Stimulated activated naive CD8-positive, alpha-beta T cell treated with anti-CD3 and anti-CD28 coated beads, Interleukin-15, Interleukin-2, amounts not matched to agents 100 ng/mL and 50 ng/mL, for 24 hours (primary cell): ENCODE measurements around the gene HOXC9.

Source experiments
- H3K27ac Mint-ChIP-seq: one replicate; pipeline ENCODE4 v1.8.0; 2021; ENCODE audit warnings: mild to moderate bottlenecking, mixed read lengths
- H3K27me3 Mint-ChIP-seq: one replicate; pipeline ENCODE4 v1.8.0; 2021; ENCODE audit warnings: mixed read lengths
- H3K36me3 Mint-ChIP-seq: one replicate; pipeline ENCODE4 v1.8.0; 2021; ENCODE audit warnings: low read depth, mixed read lengths
- H3K4me1 Mint-ChIP-seq: one replicate; pipeline ENCODE4 v1.8.0; 2021; ENCODE audit warnings: low read depth, mixed read lengths
- H3K4me3 Mint-ChIP-seq: one replicate; pipeline ENCODE4 v1.8.0; 2021; ENCODE audit warnings: mild to moderate bottlenecking, mixed read lengths
- H3K9me3 Mint-ChIP-seq: one replicate; pipeline ENCODE4 v1.8.0; 2021; ENCODE audit warnings: mixed read lengths

The HOXC9 gene

DNA sequence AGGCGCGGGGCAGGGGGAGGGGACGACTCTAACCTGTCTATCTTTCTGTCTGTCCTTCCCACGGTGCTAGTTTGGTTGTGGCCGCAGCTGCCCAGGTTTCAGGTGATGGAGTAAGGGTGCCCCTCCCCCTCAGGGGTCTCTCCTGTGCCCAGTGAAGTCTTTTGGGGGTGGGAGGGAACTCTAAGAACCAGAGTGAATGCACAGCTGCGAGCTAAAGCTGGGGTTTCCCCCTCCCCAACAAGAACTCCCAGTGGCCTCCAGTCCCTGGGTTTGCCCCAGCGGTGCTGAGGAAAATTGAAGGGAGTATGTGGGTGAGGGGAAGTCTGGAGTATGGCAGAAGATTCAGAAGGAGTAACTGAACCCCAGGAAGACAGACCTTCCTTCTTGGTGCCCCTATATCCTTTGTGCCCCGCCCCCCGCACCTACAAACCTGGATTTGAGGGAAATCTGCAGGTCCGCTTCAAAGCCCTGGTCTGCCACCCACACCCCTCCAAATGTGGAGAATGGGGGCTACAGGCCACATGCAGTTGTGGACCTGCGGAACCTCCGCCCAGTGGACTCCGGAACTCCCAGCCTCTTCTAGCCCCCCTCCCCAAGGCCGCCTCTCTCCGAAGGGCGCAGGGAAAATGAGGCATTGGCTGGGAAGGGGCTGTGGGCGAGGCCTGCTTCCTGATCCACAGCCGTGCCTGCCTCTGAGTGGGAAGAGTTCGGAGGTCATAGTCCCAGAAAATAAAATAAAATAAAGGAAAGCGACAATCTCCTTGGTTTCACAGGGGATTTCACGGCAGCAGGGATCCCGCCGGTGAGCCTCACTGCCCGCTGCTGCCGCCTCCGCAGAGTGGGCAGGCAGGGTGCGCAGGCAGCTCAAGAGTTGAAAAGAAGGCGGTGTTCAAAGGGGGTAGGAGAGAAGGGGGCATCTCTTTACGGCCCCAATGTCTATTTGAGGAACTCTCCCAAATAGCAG, 3.4 kb upstream of the HOXC9 start:
- peak overlapping the region; percentile 76 for H3K4me3 Mint-ChIP-seq
- H3K9me3 Mint-ChIP-seq = no peaks in the 10 kb centered on the region
- H3K27me3 Mint-ChIP-seq = peaks cover 88% of the 10 kb centered on the region
- H3K27ac Mint-ChIP-seq = no peak overlapping the region
- no peaks in the 10 kb centered on the region for H3K36me3 Mint-ChIP-seq
- peaks cover 36% of the 10 kb centered on the region for H3K4me1 Mint-ChIP-seq

DNA sequence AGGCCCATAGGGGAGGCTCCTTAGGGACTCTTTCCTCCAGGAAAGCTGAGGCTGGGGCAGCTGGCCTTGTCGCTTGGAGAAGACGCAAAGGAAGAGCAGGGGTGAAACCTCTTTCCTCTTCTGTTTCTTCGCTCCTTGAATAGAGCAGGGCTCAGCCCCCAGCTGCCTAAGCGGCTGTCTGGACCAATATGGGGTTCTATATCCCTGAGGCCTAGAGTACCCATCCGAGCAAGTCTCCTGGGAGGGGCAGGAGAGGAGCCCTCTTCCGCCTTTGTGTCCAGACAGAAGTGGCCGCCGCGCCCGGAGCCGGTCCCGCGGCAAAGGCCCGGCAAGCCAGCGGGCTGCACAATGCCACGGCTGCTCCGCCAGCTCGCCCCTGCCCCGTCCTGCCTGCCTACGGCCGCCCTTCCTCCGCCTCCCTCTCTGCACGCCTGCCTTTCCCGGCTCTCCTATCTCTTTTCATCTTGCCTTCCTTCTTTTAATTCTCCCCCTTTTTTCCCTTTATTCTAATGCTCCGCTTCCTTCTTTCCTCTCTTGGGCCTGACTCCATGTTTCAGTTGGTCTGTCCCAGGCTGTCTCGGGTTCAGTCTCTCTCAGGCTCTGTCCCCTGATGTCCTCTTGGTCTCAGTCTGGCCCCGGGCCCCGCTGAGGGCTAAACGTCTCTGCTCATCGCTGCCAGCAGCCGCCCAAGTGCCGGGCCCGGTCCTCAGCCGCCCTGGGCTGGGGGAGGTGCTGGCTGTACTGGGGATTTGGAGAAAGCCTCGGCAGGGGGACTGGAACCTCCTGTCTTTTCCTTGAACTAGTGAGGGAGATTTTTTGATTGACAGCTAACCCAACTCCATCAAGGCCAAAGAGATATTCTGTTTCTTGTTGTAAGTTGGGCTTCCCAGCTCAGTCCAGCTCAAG, 2.5 kb upstream of the HOXC9 start:
- H3K4me1 Mint-ChIP-seq = peaks cover 36% of the 10 kb centered on the region
- H3K9me3 Mint-ChIP-seq = no peaks in the 10 kb centered on the region
- no peak overlapping the region for H3K4me3 Mint-ChIP-seq
- no peak overlapping the region for H3K27ac Mint-ChIP-seq
- H3K36me3 Mint-ChIP-seq = no peaks in the 10 kb centered on the region
- peaks cover 88% of the 10 kb centered on the region for H3K27me3 Mint-ChIP-seq

DNA sequence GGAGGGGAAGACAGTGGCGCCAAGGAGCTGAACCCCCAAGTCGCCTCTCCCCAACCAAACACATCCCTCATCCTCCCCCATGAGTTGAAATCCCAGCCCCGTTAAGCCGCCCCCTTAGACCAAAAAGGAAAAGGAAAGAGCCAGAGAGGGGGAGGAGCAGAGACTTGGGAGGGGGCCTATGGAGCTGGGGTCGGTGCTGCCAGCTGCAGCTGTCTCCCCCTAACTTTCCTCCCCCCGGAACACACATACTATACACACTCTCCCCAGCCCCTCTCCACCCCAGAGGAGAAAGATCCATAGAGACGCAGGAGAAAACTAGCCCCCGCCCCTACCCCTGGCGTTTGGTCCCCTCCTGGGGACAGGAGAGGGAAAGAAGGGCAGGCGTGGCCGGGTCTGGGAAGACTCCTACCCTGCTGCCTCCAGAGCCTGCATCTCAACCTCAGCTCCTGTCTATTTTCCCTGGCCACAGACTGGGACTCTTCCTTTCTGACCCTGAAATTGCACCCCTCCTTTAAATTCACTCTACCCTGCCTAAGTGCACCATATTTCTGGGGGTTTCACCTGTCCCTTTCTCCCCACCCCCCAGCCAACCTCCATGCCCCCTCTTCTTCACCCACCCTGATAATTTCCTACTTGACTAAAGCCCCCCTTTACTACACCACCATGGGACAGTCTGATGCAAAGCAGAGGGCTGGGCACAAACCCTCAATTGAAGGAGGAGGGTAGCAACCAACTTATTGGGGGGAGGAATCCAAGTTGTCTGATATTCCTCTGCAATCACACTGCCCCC, 1.7 kb upstream of the HOXC9 start:
- Mint-ChIP-seq H3K4me3 (no peak overlapping the region), H3K27me3 (peaks cover 90% of the 10 kb centered on the region), H3K36me3 (no peaks in the 10 kb centered on the region), H3K27ac (no peak overlapping the region), H3K4me1 (peaks cover 36% of the 10 kb centered on the region), H3K9me3 (no peaks in the 10 kb centered on the region)

DNA sequence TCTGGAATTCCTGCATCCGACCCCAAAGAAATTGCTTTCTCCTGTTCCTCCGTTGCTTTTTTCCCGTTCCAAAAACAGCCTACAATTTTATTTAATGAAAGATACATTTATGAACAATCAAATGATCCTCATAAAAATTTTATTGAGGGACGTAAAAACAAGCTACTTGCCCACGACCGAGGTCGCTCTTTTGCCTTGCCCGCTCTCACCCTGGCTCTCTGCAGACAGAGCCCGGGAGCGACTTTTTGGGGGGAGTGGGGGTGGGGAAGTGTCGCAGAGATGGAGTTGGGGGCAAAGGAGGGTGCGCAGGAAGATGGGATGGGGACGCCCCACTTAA, 1.1 kb upstream of the HOXC9 start:
- Mint-ChIP-seq H3K36me3 (no peaks in the 10 kb centered on the region), H3K27me3 (peaks cover 90% of the 10 kb centered on the region), H3K4me3 (no peak overlapping the region), H3K4me1 (peaks cover 35% of the 10 kb centered on the region), H3K9me3 (no peaks in the 10 kb centered on the region), H3K27ac (no peak overlapping the region)

DNA sequence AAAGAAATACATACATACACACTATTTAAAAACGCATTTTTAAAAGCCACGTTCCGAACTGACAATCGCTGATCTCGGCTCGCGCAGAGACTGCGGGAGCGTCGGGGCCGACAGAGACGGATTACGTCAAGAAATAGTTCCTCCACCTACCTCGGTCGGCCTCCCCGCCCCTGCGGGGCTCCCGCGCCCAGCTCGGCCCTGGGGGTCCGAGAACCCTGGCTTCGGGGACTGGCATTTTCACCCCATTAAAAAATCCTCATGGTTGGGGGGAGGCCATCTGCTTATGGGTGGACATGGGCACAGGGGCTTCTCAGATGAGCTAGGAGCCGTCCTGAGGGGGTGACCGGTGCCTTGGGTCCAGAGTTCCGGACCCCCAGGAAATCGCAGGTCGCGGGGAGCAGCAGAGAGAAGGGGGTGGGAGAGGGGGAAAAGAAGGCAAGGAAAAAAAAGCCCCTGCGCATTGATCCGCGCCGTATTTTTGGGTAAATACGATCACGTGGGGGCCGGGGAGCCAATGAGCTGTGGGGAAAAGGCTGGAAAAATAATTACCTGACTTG, 324 bp upstream of the HOXC9 start:
- peaks cover 32% of the 10 kb centered on the region for H3K4me1 Mint-ChIP-seq
- no peaks in the 10 kb centered on the region for H3K36me3 Mint-ChIP-seq
- H3K27ac Mint-ChIP-seq = no peak overlapping the region
- peak overlapping the region; percentile 51 for H3K4me3 Mint-ChIP-seq
- H3K27me3 Mint-ChIP-seq = peaks cover 90% of the 10 kb centered on the region
- H3K9me3 Mint-ChIP-seq = no peaks in the 10 kb centered on the region

DNA sequence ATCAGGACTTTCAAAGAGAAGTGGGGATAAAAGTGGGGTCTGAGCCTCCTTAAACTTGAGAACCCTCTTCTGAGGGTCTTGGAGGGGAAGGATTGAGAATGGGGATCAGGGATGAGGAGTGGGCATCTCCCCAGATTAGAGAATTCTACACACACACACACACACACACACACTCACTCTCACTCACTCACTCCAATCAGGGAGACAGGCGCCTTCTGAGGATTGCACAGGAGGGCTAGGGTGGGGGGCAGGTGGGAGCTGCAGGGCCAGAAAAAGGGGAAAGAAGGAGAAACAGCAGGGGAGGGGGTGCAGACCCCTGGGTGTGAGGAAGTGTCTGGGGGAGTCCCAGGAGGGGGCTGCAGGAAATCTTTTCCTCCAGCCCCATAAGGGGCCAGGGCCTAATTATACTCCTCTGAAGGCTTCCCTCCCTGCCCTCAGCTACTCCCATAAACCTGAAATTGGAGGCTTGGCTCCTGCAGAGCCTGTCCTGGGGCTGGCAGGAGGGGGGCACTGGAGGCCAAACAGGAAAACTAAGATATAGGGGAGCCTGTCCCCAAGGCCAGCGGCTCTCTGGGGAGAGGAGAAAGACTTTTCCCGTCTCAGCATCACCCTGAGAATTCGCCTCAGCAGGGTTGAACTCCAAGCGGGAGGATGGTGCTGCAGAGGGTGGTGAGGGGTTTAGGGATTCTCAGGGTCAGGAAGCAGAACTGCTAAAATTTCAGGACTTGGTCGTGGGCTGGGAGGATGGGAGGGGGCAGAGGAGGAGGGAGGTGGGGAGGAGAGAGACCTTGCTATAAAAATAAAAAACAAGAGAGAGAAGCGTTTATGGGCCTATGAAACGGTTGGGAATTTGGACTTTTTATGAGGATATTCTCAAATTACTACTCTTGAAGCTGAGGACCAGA, 1.6 kb downstream of the HOXC9 start:
- H3K9me3 Mint-ChIP-seq = no peaks in the 10 kb centered on the region
- peaks cover 22% of the 10 kb centered on the region for H3K4me1 Mint-ChIP-seq
- peaks cover 90% of the 10 kb centered on the region for H3K27me3 Mint-ChIP-seq
- no peak overlapping the region for H3K4me3 Mint-ChIP-seq
- no peaks in the 10 kb centered on the region for H3K36me3 Mint-ChIP-seq
- no peak overlapping the region for H3K27ac Mint-ChIP-seq

DNA sequence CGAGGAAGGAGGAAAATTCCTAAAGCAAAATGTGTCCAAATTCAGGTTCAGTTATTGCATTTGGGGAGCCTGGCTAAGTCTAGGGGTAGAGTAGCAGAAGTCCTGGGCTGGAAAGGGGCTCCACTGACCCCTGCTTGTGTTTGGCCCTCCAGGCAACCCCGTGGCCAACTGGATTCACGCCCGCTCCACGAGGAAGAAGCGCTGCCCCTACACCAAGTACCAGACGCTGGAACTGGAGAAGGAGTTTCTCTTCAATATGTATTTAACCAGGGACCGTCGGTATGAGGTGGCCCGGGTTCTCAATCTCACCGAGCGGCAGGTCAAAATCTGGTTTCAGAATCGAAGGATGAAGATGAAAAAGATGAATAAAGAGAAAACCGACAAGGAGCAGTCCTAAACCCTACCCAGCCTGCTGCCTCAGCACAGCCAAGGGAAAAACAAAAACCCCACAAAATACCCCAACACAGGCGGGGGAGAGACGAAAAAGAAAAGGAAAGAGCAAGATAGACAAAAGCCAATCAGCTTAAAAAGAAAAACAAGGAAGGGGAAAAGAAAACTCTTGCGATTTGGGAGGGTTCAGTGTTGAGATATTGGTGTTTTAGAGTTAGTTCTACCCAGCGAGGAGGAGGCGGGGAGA, 2.4 kb downstream of the HOXC9 start:
- no peaks in the 10 kb centered on the region for H3K36me3 Mint-ChIP-seq
- H3K4me3 Mint-ChIP-seq = no peak overlapping the region
- H3K9me3 Mint-ChIP-seq = no peaks in the 10 kb centered on the region
- H3K27me3 Mint-ChIP-seq = peaks cover 92% of the 10 kb centered on the region
- peaks cover 17% of the 10 kb centered on the region for H3K4me1 Mint-ChIP-seq
- H3K27ac Mint-ChIP-seq = no peak overlapping the region

DNA sequence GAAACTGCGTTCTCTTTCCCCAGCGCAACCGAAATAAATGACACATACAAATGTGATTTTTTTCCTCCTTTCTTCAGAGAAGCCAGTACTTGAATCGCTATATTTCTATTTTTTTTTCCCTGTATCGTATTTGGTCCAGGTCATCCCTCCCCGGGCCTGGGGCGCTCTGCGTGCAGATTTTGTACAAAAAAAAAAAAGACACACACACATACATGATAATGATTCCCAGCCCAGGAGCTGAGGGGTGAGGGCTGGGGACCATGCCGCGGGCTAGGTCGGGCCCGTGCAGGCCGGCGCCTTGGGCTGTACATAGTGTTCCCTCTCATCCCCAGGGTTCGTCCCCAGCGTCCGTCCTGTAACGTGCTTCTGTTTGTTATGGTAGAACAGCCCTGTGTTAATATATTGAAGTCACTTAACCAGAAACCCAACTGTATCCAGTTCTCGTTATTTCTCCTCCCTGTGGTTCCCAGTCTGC, 3.0 kb downstream of the HOXC9 start:
- peaks cover 13% of the 10 kb centered on the region for H3K4me1 Mint-ChIP-seq
- H3K4me3 Mint-ChIP-seq = no peak overlapping the region
- peaks cover 92% of the 10 kb centered on the region for H3K27me3 Mint-ChIP-seq
- no peaks in the 10 kb centered on the region for H3K36me3 Mint-ChIP-seq
- no peaks in the 10 kb centered on the region for H3K9me3 Mint-ChIP-seq
- no peak overlapping the region for H3K27ac Mint-ChIP-seq

DNA sequence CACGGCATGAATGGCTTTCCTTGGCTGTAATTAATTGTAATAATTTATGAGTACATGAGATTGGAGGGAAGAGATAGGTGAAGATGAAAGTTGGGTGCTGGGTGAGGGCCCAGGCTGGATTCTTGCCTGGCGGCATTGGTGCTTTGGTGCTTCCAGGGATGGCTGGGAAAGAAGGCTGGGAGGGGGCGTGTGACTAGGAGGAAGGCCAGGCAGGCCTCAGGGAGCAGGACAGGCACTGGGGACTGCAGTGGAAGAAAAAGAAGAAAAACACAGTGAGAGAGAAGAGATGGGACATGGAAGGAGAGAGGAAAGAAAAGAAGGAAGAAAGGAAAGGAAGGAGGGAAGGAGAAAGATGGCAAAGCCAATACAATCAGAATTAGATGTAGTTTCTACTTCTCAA, 3.7 kb downstream of the HOXC9 start:
- Mint-ChIP-seq H3K4me3 (no peak overlapping the region), H3K27me3 (peaks cover 90% of the 10 kb centered on the region), H3K9me3 (no peaks in the 10 kb centered on the region), H3K27ac (no peak overlapping the region), H3K36me3 (no peaks in the 10 kb centered on the region), H3K4me1 (peaks cover 13% of the 10 kb centered on the region)

DNA sequence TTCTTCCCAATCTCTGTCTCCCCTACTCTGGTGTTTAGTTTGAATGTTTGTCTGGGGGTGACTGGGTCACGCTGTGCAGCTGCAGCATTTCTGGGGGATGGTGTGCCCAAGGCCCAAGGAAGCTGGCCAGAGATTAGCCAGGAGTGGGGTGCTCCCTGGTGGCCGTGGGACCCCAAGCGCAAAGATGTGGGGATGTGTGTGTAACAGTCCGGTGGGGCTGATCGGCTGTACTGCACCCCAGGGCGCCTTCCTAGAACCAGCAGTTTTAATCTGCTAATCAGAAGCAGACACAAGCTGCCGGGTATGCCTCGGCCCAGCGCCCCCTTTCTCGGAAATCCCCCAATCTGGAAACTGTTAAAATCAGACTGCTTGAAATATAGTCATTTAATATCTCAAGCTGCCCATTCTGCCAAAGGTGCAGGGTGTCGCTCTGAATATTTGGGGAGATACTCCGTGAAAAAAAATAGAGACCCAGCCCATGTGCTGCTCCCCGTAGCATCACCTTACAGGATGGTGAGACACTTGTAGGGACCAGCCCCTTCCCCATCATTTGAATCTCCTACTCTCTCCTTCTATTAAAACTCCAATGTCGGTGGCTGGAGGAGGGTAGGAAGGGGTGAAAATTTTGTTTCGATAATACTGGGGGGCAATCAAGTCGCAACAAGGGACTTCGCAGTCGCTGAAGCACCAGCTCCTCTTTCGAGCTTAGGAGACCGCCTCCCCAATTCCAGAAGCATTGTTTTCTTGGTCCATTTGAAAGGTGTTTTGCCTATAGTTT, 4.3 kb downstream of the HOXC9 start:
- no peaks in the 10 kb centered on the region for H3K9me3 Mint-ChIP-seq
- H3K4me3 Mint-ChIP-seq = no peak overlapping the region
- H3K27me3 Mint-ChIP-seq = peaks cover 86% of the 10 kb centered on the region
- H3K36me3 Mint-ChIP-seq = no peaks in the 10 kb centered on the region
- no peak overlapping the region for H3K27ac Mint-ChIP-seq
- peaks cover 14% of the 10 kb centered on the region for H3K4me1 Mint-ChIP-seq

DNA sequence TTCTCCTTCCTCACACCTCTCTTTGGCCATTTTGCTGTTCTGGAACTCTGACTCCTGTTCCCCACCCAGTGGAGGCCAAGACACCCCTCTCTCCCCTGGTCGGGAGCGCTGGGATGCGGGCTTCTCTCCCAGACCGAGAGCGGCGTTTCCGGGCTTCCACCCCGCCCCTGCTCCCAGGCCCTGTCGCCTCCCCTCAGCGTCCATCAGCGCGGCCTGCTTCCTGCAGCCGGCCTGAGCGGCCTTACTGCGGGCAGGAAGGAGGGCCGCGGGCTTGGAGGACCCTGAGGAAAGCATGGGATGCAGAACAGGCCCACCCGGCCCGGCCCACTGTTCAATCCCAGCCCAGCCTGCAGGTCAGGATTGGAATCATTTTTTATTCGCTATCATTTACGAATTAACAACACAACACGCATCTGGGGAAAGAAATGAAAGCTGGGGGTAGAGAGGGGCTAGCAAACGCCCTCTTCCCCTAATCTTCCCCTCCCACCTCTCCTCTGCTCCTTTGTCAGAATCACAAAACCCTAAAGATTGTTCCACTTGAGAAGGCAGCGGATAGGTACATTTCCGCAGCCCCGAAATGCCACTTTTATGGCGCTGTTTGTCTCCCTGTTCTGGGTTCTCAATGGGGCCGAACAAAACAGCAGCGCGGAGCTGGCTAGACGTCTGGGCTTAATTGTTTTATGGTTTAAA, 5.0 kb downstream of the HOXC9 start:
- H3K4me1 Mint-ChIP-seq = peaks cover 18% of the 10 kb centered on the region
- no peaks in the 10 kb centered on the region for H3K9me3 Mint-ChIP-seq
- H3K4me3 Mint-ChIP-seq = no peak overlapping the region
- no peaks in the 10 kb centered on the region for H3K36me3 Mint-ChIP-seq
- H3K27ac Mint-ChIP-seq = no peak overlapping the region
- peaks cover 87% of the 10 kb centered on the region for H3K27me3 Mint-ChIP-seq

DNA sequence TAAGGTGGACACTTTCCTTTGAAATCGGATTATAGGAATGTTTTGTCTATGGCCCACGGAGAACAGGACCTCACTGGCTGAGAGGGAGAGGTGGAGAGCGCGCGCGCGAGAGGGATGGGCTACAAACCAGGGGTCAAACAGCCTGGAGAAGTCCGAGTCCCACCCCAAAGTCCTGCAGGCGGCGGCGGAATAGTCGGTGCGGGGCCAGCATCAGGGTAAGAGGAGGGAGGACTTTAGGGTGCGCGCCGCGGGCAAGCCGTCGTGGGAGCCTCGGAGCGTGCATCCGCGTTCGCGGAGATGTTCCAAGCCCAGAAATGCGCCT, 5.5 kb downstream of the HOXC9 start:
- Mint-ChIP-seq H3K4me3 (no peak overlapping the region), H3K27ac (no peak overlapping the region), H3K27me3 (peaks cover 88% of the 10 kb centered on the region), H3K9me3 (no peaks in the 10 kb centered on the region), H3K36me3 (no peaks in the 10 kb centered on the region), H3K4me1 (peaks cover 18% of the 10 kb centered on the region)
